Trophoblast cell (in vitro differentiated cells and primary cell): ENCODE data around the gene UPK3A.

Experiments
- DNase-seq, 2 donors: peaks; one replicate each; pipeline ENCODE4 v3.0.0-alpha.2; 2016
- H2AFZ ChIP-seq: 2 replicates; pipeline ENCODE4 v1.6.1; 2013; ENCODE audit warnings: low read length, moderate library complexity, mild to moderate bottlenecking; ENCODE audit not compliant: insufficient read depth, poor library complexity
- H2AK5ac ChIP-seq: 2 replicates; pipeline ENCODE4 v1.6.1; 2013; ENCODE audit warnings: mild to moderate bottlenecking, low read length
- H2BK120ac ChIP-seq: 2 replicates; pipeline ENCODE4 v1.6.1; 2013; ENCODE audit warnings: low read length, mild to moderate bottlenecking, moderate library complexity; ENCODE audit not compliant: insufficient read depth, poor library complexity
- H2BK12ac ChIP-seq: 2 replicates; pipeline ENCODE4 v1.6.1; 2013; ENCODE audit warnings: mild to moderate bottlenecking, low read length, moderate library complexity
- H2BK5ac ChIP-seq: 2 replicates; pipeline ENCODE4 v1.6.1; 2013; ENCODE audit warnings: low read length, low read depth, moderate library complexity, mild to moderate bottlenecking; ENCODE audit not compliant: poor library complexity
- H3K14ac ChIP-seq: 2 replicates; pipeline ENCODE4 v1.6.1; 2013; ENCODE audit warnings: mild to moderate bottlenecking, low read length
- H3K18ac ChIP-seq: 2 replicates; pipeline ENCODE4 v1.6.1; 2013; ENCODE audit warnings: mild to moderate bottlenecking, low read length
- H3K23ac ChIP-seq: 2 replicates; pipeline ENCODE4 v1.6.1; 2013; ENCODE audit warnings: low read length
- H3K27ac ChIP-seq: 2 replicates; pipeline ENCODE4 v1.5.1; 2013; ENCODE audit warnings: low read depth, mild to moderate bottlenecking, inconsistent platforms, low read length, moderate library complexity
- H3K27me3 ChIP-seq: 2 replicates; pipeline ENCODE4 v1.6.1; 2013; ENCODE audit warnings: inconsistent platforms, mild to moderate bottlenecking, low read length, moderate library complexity; ENCODE audit not compliant: insufficient read depth
- H3K36me3 ChIP-seq, 2 experiments: 1 replicate in 1 of 2; 2 replicates in 1 of 2; pipeline ENCODE4 v1.6.1; 2013; ENCODE audit warnings: low read length in 2 of 2, mild to moderate bottlenecking in 2 of 2, moderate library complexity in 1 of 2; ENCODE audit not compliant: insufficient read depth in 2 of 2, control insufficient read depth in 1 of 2
- H3K4ac ChIP-seq: 2 replicates; pipeline ENCODE4 v1.6.1; 2013; ENCODE audit warnings: low read depth, mild to moderate bottlenecking, low read length, moderate library complexity
- H3K4me1 ChIP-seq, 2 experiments: 1 replicate in 1 of 2; 2 replicates in 1 of 2; pipeline ENCODE4 v1.6.1; 2013; ENCODE audit warnings: low read length in 2 of 2, mild to moderate bottlenecking in 2 of 2, moderate library complexity in 1 of 2; ENCODE audit not compliant: insufficient read depth in 2 of 2, control insufficient read depth in 1 of 2
- H3K4me2 ChIP-seq: 2 replicates; pipeline ENCODE4 v1.6.1; 2013; ENCODE audit warnings: inconsistent platforms, mild to moderate bottlenecking, low read length, moderate library complexity
- H3K4me3 ChIP-seq: 2 replicates; pipeline ENCODE4 v1.5.1; 2013; ENCODE audit warnings: mild to moderate bottlenecking, low read depth, low read length, inconsistent platforms
- H3K79me1 ChIP-seq: one replicate; pipeline ENCODE4 v1.6.1; 2013; ENCODE audit warnings: low read length
- H3K79me2 ChIP-seq: 2 replicates; pipeline ENCODE4 v1.6.1; 2013; ENCODE audit warnings: low read length, mild to moderate bottlenecking; ENCODE audit not compliant: control insufficient read depth, insufficient read depth, poor library complexity
- H3K9ac ChIP-seq: 2 replicates; pipeline ENCODE4 v1.6.1; 2013; ENCODE audit warnings: mild to moderate bottlenecking, low read length
- H3K9me3 ChIP-seq: 2 replicates; pipeline ENCODE4 v1.6.1; 2013; ENCODE audit warnings: low read depth, mild to moderate bottlenecking, control low read depth, inconsistent platforms, low read length; ENCODE audit not compliant: insufficient read depth
- H4K12ac ChIP-seq: 2 replicates; pipeline ENCODE4 v1.6.1; 2013; ENCODE audit warnings: low read depth, mild to moderate bottlenecking, low read length, moderate library complexity
- H4K8ac ChIP-seq: 2 replicates; pipeline ENCODE4 v1.6.1; 2013; ENCODE audit warnings: low read depth, mild to moderate bottlenecking, low read length, moderate library complexity
- H4K91ac ChIP-seq: one replicate; pipeline ENCODE4 v1.6.1; 2013; ENCODE audit warnings: low read depth, mild to moderate bottlenecking, low read length, moderate library complexity
- WGBS: extraction: QIAGEN DNeasy Blood & Tissue Kit; methylation state at CpG from one replicate; pipeline ENCODE4 v1.1.7; 2013; ENCODE audit warnings: missing lambda C conversion rate; ENCODE audit not compliant: insufficient read length, insufficient coverage; ENCODE audit errors: extremely low coverage; 5-methylcytosine and 5-hydroxymethylcytosine counted together

The UPK3A gene

GRCh38 chr22:45314786-45315185, 30.0 kb downstream of the UPK3A start:
- H3K79me2 ChIP-seq, result peaks cover 19% of the 10 kb centered on the region

DNA sequence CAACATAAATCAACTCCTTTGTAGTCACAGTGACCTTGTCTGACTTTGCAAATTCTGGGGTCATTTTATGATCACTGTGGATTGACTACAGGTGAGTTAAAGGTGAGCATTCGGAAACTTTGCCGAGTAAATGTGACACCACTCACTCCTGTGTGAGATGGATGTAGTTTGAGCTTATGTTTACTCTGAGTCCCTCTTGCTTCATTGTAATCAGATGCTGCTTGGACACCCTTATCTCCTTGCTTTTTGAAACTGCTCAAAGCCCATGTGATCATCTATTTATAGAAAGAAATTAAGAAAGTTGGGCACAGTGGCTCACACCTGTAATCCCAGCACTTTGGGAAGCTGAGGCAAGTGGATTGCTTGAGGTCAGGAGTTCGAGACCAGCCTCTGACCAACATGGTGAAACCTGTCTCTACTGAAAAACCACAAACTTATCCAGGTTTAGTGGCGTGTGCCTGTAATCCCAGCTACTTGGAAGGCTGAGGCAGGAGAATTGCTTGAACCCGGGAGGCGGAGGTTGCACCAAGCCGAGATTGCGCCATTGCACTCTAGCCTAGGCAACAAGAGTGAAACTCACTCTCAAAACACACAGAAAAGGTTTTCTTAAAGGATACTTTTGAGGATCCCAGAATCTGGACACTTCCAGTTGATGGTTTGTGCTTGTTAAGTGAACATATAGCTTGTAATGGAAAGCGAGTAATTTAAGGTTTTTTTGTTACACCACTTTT, 32.2 kb downstream of the UPK3A start:
- no peak overlapping the region for H2BK120ac ChIP-seq
- H2BK5ac ChIP-seq, result no peak overlapping the region
- H3K14ac ChIP-seq, result no peak overlapping the region
- H3K4ac ChIP-seq, result peak overlapping the region; percentile 89
- H3K27ac ChIP-seq, result no peak overlapping the region
- no peak overlapping the region for H4K8ac ChIP-seq
- no peak for DNase-seq
- no peak overlapping the region for H2AFZ ChIP-seq
- H3K4me1 ChIP-seq, result peaks cover 13 to 18% of the 10 kb centered on the region in 2 experiments
- WGBS, result no CpG with 5 or more reads among the region's 9 CpGs
- H3K23ac ChIP-seq, result no peak overlapping the region
- no peak overlapping the region for H3K4me3 ChIP-seq
- no peak overlapping the region for H4K12ac ChIP-seq
- H3K79me1 ChIP-seq, result no peaks in the 10 kb centered on the region
- H3K18ac ChIP-seq, result no peak overlapping the region
- peaks cover 5% of the 10 kb centered on the region for H3K79me2 ChIP-seq
- H2AK5ac ChIP-seq, result no peak overlapping the region
- H3K9me3 ChIP-seq, result no peaks in the 10 kb centered on the region
- H2BK12ac ChIP-seq, result no peak overlapping the region
- no peaks in the 10 kb centered on the region for H3K27me3 ChIP-seq
- H3K4me2 ChIP-seq, result no peak overlapping the region
- no peak overlapping the region for H3K9ac ChIP-seq
- H4K91ac ChIP-seq, result no peak overlapping the region
- peaks cover 3% of the 10 kb centered on the region in 2 experiments for H3K36me3 ChIP-seq

More at GRCh38 chr22:45314786-45315185, 30.0 kb downstream of the UPK3A start:
- Histone ChIP-seq H3K23ac (no peak overlapping the region), H3K18ac (no peak overlapping the region), H3K9me3 (peaks cover 2% of the 10 kb centered on the region), H2BK120ac (no peak overlapping the region), H3K27ac (no peak overlapping the region), H3K4me2 (no peak overlapping the region), H3K79me1 (peaks cover 8% of the 10 kb centered on the region), H2AFZ (no peak overlapping the region), H3K4ac (no peak overlapping the region), H3K36me3 (no peaks in the 10 kb centered on the region), H2BK12ac (no peak overlapping the region), H4K8ac (no peak overlapping the region), H3K14ac (no peak overlapping the region), H3K9ac (no peak overlapping the region), H3K27me3 (no peaks in the 10 kb centered on the region), H3K4me1 (peaks cover 20 to 31% of the 10 kb centered on the region in 2 experiments), H2AK5ac (no peak overlapping the region), H4K91ac (no peak overlapping the region), H2BK5ac (no peak overlapping the region), H3K4me3 (no peak overlapping the region), H4K12ac (no peak overlapping the region)
- DNase-seq, result no peak
- no CpG with 5 or more reads among the region's 6 CpGs for WGBS

DNA sequence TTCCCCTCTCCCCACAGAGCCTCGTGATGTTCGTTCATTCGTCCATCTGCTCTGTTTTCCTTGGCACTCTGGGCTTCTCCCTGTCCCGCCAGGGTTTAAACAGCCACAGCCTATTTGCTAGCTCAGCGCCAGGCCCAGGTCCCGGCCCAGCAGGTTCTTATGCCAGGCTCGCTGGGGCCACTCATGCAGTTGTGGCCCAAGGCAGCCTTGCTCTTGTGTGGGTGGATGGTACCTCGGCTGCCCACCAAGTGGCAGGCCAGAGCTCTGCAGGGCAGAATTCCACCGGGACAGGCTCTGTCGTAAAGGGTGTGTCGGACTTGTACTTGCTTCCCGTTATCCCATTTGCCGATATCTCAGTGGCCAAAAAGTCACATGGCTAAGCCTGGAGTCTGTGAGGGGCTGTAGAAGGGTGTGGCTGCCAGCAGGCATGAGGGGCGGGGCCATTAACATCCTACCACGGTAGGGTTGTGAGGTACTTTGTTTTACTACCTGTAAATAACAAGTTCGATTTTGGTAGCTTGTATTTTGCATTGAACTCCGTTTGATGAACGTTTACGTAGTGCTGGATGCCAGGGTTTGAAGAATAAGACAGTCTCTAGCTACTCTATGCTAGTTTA, 32.9 kb downstream of the UPK3A start:
- Histone ChIP-seq H3K9ac (no peak overlapping the region), H3K4me1 (peaks cover 11 to 13% of the 10 kb centered on the region in 2 experiments), H3K36me3 (peaks cover 6 to 9% of the 10 kb centered on the region in 2 experiments), H3K27ac (no peak overlapping the region), H2BK120ac (no peak overlapping the region), H2AK5ac (no peak overlapping the region), H3K18ac (peak overlapping the region; percentile 58), H3K9me3 (no peaks in the 10 kb centered on the region), H3K79me2 (peaks cover 5% of the 10 kb centered on the region), H4K91ac (no peak overlapping the region), H2BK5ac (no peak overlapping the region), H3K4me3 (no peak overlapping the region), H2BK12ac (peak overlapping the region; percentile 80), H3K79me1 (no peaks in the 10 kb centered on the region), H2AFZ (no peak overlapping the region), H3K27me3 (no peaks in the 10 kb centered on the region), H4K8ac (peak overlapping the region; percentile 49), H3K4me2 (no peak overlapping the region), H4K12ac (no peak overlapping the region), H3K4ac (peak overlapping the region; percentile 89), H3K23ac (no peak overlapping the region), H3K14ac (no peak overlapping the region)
- no peak for DNase-seq
- no CpG with 5 or more reads among the region's 19 CpGs for WGBS

- DNase-seq, result no peak
- Histone ChIP-seq H4K8ac (no peak overlapping the region), H4K12ac (no peak overlapping the region), H3K9ac (no peak overlapping the region), H3K79me1 (no peaks in the 10 kb centered on the region), H2AK5ac (no peak overlapping the region), H2BK5ac (no peak overlapping the region), H3K23ac (no peak overlapping the region), H3K14ac (no peak overlapping the region), H3K4ac (peak overlapping the region; percentile 6), H3K4me2 (no peak overlapping the region), H3K4me1 (peaks cover 7 to 9% of the 10 kb centered on the region in 2 experiments), H3K18ac (no peak overlapping the region), H3K36me3 (peaks cover 10 to 13% of the 10 kb centered on the region in 2 experiments), H3K27ac (no peak overlapping the region), H3K9me3 (no peaks in the 10 kb centered on the region), H2AFZ (no peak overlapping the region), H3K27me3 (no peaks in the 10 kb centered on the region), H3K4me3 (no peak overlapping the region), H2BK12ac (no peak overlapping the region), H4K91ac (no peak overlapping the region), H3K79me2 (peaks cover 5% of the 10 kb centered on the region), H2BK120ac (no peak overlapping the region)
- WGBS, result no CpG with 5 or more reads among the region's 8 CpGs
These were observed 33.4 kb downstream of the UPK3A start for GRCh38 chr22:45318168-45318557.
